T follicular helper cell (primary cell): Measurements from ENCODE around the gene ARHGAP40.
"Not testable (repeated sequence)": the region's sequence is repeated elsewhere in the genome, so short reads cannot be mapped to it uniquely, and the experiment has no call there.

Experiments
- DNase-seq: peaks from one replicate; pipeline ENCODE4 v3.0.0-alpha.2; 2020; ENCODE audit warnings: low read depth

The ARHGAP40 gene

GRCh38 chr20:38588303-38588702, 13.3 kb upstream of the ARHGAP40 start:
- no peak for DNase-seq

- DNase-seq, result no peak
Observed at GRCh38 chr20:38589351-38589750, 12.3 kb upstream of the ARHGAP40 start.

GRCh38 chr20:38589967-38590675, 11.5 kb upstream of the ARHGAP40 start:
- DNase-seq, result no peak

- no peak for DNase-seq
Observed at GRCh38 chr20:38590676-38591473, 10.7 kb upstream of the ARHGAP40 start.

- DNase-seq, result no peak
Observed at GRCh38 chr20:38591474-38592410, 9.9 kb upstream of the ARHGAP40 start.

- DNase-seq, result not testable (repeated sequence)
Observed at GRCh38 chr20:38592411-38592790, 9.2 kb upstream of the ARHGAP40 start.

GRCh38 chr20:38594281-38594680, 7.3 kb upstream of the ARHGAP40 start:
- not testable (repeated sequence) for DNase-seq

GRCh38 chr20:38595886-38596285, 5.7 kb upstream of the ARHGAP40 start:
- DNase-seq, result not testable (repeated sequence)

GRCh38 chr20:38599410-38599882, 2.2 kb upstream of the ARHGAP40 start:
- DNase-seq, result no peak

- DNase-seq, result no peak
Observed at GRCh38 chr20:38600057-38600456, 1.6 kb upstream of the ARHGAP40 start.

- DNase-seq, result no peak
Observed at GRCh38 chr20:38602185-38602581, 574 bp downstream of the ARHGAP40 start.

- DNase-seq, result no peak
Observed at GRCh38 chr20:38603286-38603685, 1.7 kb downstream of the ARHGAP40 start.

- DNase-seq, result no peak
Observed at GRCh38 chr20:38604873-38605303, 3.3 kb downstream of the ARHGAP40 start.

GRCh38 chr20:38607351-38607750, 5.7 kb downstream of the ARHGAP40 start:
- no peak for DNase-seq

GRCh38 chr20:38608188-38608587, 6.6 kb downstream of the ARHGAP40 start:
- no peak for DNase-seq

GRCh38 chr20:38609815-38610214, 8.2 kb downstream of the ARHGAP40 start:
- DNase-seq, result no peak

- DNase-seq, result no peak
Observed at GRCh38 chr20:38610521-38610920, 8.9 kb downstream of the ARHGAP40 start.

- DNase-seq, result no peak
Observed at GRCh38 chr20:38612751-38613515, 11.3 kb downstream of the ARHGAP40 start.

- DNase-seq, result no peak
Observed at GRCh38 chr20:38615283-38615682, 13.7 kb downstream of the ARHGAP40 start.

- DNase-seq, result no peak
Observed at GRCh38 chr20:38616457-38616856, 14.8 kb downstream of the ARHGAP40 start.
